OCI-LY7 (cell line): Measurements from ENCODE around the gene TPRG1. TPM values are rescaled to one million over a fixed set of nuclear protein-coding genes. Genes with fewer than 3 reads are reported as not detected.

Experiments used
- BruUV-seq: library from RNA; stranded (reverse); fragments of 400-500 nt; replicated peaks from 2 replicates; lab custom pipeline; 2021; lab: Mats Ljungman, UMichigan
- CTCF ChIA-PET: fragments of 300-600 bp; sonication (Branson Sonifier 250); formaldehyde crosslinking; loops from one replicate; lab custom pipeline; 2022; ENCODE audit warnings: antibody characterized with exemption; ENCODE audit not compliant: unreplicated experiment; lab: Charles Lee
- POLR2A ChIA-PET: fragments of 300-600 bp; sonication (Branson Sonifier 250); formaldehyde crosslinking; loops from one replicate; lab custom pipeline; 2022; ENCODE audit warnings: antibody characterized with exemption; lab: Charles Lee
- DNase-seq: peaks from one replicate; pipeline ENCODE4 v3.0.0-alpha.2; 2015; ENCODE audit warnings: low spot score
- H2AFZ ChIP-seq: fragments of 200-600 bp; sonication (generic), shearing (Covaris generic); 2 replicates; pipeline ENCODE4 v1.6.1; 2014; ENCODE audit warnings: mild to moderate bottlenecking, antibody characterized with exemption, low read length, moderate library complexity
- H3K27ac ChIP-seq: fragments of 200-600 bp; sonication (generic); 2 replicates; pipeline ENCODE4 v1.5.1; 2014; ENCODE audit warnings: mixed run types, low read depth, mild to moderate bottlenecking, moderate library complexity, low read length, inconsistent platforms; ENCODE audit not compliant: poor library complexity, severe bottlenecking
- H3K36me3 ChIP-seq: fragments of 200-600 bp; sonication (generic); 2 replicates; pipeline ENCODE4 v1.6.1; 2014; ENCODE audit warnings: mild to moderate bottlenecking, antibody characterized with exemption, low read length, moderate library complexity, mixed read lengths; ENCODE audit not compliant: insufficient read depth
- H3K4me1 ChIP-seq: fragments of 200-600 bp; sonication (generic); 2 replicates; pipeline ENCODE4 v1.5.1; 2014; ENCODE audit warnings: mild to moderate bottlenecking, low read length; ENCODE audit not compliant: insufficient read depth, poor library complexity, severe bottlenecking
- H3K4me2 ChIP-seq: fragments of 200-600 bp; sonication (generic); 2 replicates; pipeline ENCODE4 v1.6.1; 2014; ENCODE audit warnings: mild to moderate bottlenecking, low read length
- H3K4me3 ChIP-seq: fragments of 200-600 bp; sonication (generic); 2 replicates; pipeline ENCODE4 v1.5.1; 2014; ENCODE audit warnings: mild to moderate bottlenecking, low read depth, low read length; ENCODE audit not compliant: poor library complexity, severe bottlenecking
- H3K79me2 ChIP-seq: fragments of 200-600 bp; sonication (generic); 2 replicates; pipeline ENCODE4 v1.6.1; 2016; ENCODE audit warnings: low read depth, mild to moderate bottlenecking, low read length, moderate library complexity, mixed read lengths; ENCODE audit not compliant: insufficient read depth
- H3K9me2 ChIP-seq: fragments of 200-600 bp; sonication (generic); 2 replicates; pipeline ENCODE4 v1.6.1; 2016; ENCODE audit warnings: mild to moderate bottlenecking, low read length, mixed read lengths; ENCODE audit not compliant: insufficient read depth
- H3K9me3 ChIP-seq: fragments of 200-600 bp; sonication (generic); 2 replicates; pipeline ENCODE4 v1.6.1; 2014; ENCODE audit warnings: mild to moderate bottlenecking, mixed run types, low read length, mixed read lengths
- H4K20me1 ChIP-seq: fragments of 200-600 bp; sonication (generic); 2 replicates; pipeline ENCODE4 v1.6.1; 2014; ENCODE audit warnings: mild to moderate bottlenecking, antibody characterized with exemption, low read length, moderate library complexity, mixed read lengths; ENCODE audit not compliant: insufficient read depth
- EZH2phosphoT487 ChIP-seq: fragments of 200-600 bp; sonication (generic); IDR thresholded peaks from 2 replicates; pipeline ENCODE4 v1.6.1; 2018; ENCODE audit warnings: low read depth, borderline replicate concordance, mild to moderate bottlenecking, mixed run types, antibody characterized with exemption, low read length, moderate library complexity, mixed read lengths
- intact Hi-C: fragments of 100-400 bp; cut with micrococcal nuclease; formaldehyde crosslinking; loops from one replicate; pipeline ENCODE4 v1.10.0; 2022; ENCODE audit not compliant: unreplicated experiment
- total RNA-seq, 2 experiments: library from RNA; depleted of rRNA in 1 of 2; stranded (reverse); fragments of >200 nt in 1 of 2; shearing (Covaris generic) in 1 of 2; gene quantifications; 2 replicates each; pipeline ENCODE4 v1.2.3, GENCODE V29; 2014 to 2022
- TF ChIP-seq, protein P1 (sequence below): fragments of 200-600 bp; sonication (generic); conservative IDR thresholded peaks from 2 replicates; pipeline ENCODE4 v1.5.1; 2014; ENCODE audit warnings: mild to moderate bottlenecking, antibody characterized with exemption, low read length, moderate library complexity, mixed read lengths

The TPRG1 gene
- total RNA-seq, 2 experiments from 2014 or later: 0.92 TPM; not detected in 1

DNA sequence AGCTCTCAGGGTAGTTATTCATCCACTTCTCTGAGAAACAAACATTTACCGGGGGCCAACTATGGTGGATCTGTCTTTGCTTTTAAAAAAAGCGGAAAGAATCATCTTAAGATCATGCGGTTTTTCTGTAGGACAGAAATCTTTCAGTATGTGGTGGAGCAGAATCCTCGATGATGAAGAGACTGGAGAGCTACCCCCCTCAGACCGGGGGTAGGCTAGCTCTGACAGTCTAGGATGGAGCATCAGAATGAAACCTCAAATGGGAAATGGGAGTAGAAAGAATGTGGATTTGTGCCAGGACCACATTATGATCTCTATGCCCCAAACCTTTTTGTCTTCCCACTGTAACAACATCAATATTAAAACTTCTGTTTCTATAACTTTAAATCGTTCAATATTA lies 30.3 kb downstream of the TPRG1 start:
- no peak for TF ChIP-seq EZH2phosphoT487
- TF ChIP-seq, protein P1, sequence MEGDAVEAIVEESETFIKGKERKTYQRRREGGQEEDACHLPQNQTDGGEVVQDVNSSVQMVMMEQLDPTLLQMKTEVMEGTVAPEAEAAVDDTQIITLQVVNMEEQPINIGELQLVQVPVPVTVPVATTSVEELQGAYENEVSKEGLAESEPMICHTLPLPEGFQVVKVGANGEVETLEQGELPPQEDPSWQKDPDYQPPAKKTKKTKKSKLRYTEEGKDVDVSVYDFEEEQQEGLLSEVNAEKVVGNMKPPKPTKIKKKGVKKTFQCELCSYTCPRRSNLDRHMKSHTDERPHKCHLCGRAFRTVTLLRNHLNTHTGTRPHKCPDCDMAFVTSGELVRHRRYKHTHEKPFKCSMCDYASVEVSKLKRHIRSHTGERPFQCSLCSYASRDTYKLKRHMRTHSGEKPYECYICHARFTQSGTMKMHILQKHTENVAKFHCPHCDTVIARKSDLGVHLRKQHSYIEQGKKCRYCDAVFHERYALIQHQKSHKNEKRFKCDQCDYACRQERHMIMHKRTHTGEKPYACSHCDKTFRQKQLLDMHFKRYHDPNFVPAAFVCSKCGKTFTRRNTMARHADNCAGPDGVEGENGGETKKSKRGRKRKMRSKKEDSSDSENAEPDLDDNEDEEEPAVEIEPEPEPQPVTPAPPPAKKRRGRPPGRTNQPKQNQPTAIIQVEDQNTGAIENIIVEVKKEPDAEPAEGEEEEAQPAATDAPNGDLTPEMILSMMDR: no peak
- Histone ChIP-seq H3K4me3 (no peak overlapping the region), H3K9me3 (no peaks in the 10 kb centered on the region), H3K27ac (no peak overlapping the region), H2AFZ (no peak overlapping the region), H3K4me1 (no peaks in the 10 kb centered on the region), H4K20me1 (no peaks in the 10 kb centered on the region), H3K36me3 (no peaks in the 10 kb centered on the region), H3K79me2 (no peaks in the 10 kb centered on the region), H3K9me2 (no peaks in the 10 kb centered on the region), H3K4me2 (no peak overlapping the region)
- ChIA-PET CTCF (no interaction called here), POLR2A (interaction anchor here (0.6 to 0.7 kb wide), 2 partner anchors 99 to 319 kb away, joined by 3 read pairs; no protein-coding TSS in a partner anchor)
- BruUV-seq: no TSS peak
- intact Hi-C loops: no loop called here
- no peak for DNase-seq

DNA sequence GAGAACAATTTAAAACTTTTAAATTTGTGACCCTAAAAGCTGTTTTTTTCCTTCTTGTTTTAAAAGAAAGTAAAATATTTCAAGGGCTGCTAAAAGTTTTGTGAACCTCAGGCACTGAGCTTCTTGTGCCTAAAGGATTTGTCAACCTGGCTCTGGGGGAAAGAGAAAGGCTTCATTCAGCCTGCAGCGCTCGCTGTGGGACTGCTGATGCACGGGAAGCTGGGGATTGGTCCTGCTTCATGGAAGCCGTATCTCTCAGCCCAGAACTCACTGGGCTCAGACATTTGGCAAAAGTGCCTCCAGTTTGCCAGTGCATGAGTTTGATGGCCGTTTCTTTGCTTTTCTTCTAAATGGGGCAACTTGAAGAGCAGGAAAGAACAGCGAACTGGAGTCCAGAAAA lies 30.8 kb downstream of the TPRG1 start:
- Histone ChIP-seq H3K36me3 (no peaks in the 10 kb centered on the region), H4K20me1 (no peaks in the 10 kb centered on the region), H2AFZ (no peak overlapping the region), H3K9me3 (no peaks in the 10 kb centered on the region), H3K4me3 (no peak overlapping the region), H3K79me2 (no peaks in the 10 kb centered on the region), H3K9me2 (no peaks in the 10 kb centered on the region), H3K4me2 (no peak overlapping the region), H3K4me1 (no peaks in the 10 kb centered on the region), H3K27ac (no peak overlapping the region)
- BruUV-seq: no TSS peak
- intact Hi-C loops: no loop called here
- CTCF ChIA-PET: no interaction called here
- DNase-seq: no peak
- POLR2A ChIA-PET: interaction anchor here (0.6 to 0.7 kb wide), 2 partner anchors 98 to 320 kb away, joined by 3 read pairs; no protein-coding TSS in a partner anchor
- TF ChIP-seq, protein P1: no peak
- no peak for TF ChIP-seq EZH2phosphoT487

DNA sequence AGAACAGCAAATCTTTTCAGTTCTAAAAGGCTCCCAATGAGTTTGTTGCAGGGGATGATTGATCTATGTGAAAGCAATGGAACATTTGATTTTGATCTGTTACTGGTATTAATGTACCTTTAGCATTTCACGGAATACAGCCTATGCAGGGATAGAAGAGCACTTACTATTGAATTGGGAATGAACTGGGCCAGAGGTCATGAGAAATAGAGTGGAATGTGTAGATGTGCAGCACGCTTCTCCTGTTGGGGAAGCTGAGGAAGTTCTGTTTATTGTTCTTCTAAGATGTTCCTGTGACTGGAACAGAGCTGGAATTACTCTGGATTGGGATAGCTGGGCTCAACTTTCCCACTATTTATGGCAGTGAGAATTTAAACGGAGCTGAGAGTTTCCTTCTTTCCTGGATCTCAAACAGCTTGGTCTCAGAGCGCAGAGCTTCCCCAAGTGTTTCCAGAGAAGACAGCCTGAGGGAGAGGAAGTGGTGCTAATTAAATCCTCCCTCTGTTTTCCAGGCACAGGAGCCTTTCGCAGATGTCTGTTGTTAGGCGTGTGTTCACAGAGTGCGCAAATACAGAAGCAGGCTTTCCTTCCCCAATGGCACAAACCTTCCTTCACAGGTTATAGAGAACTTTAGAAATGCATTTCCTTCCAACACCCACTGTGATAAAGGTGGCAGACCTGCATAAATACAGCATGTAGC lies 32.5 kb downstream of the TPRG1 start:
- POLR2A ChIA-PET: no interaction called here
- Histone ChIP-seq H3K4me2 (no peak overlapping the region), H3K4me1 (no peaks in the 10 kb centered on the region), H3K9me2 (no peaks in the 10 kb centered on the region), H2AFZ (no peak overlapping the region), H3K9me3 (no peaks in the 10 kb centered on the region), H4K20me1 (no peaks in the 10 kb centered on the region), H3K36me3 (no peaks in the 10 kb centered on the region), H3K79me2 (no peaks in the 10 kb centered on the region), H3K4me3 (no peak overlapping the region), H3K27ac (no peak overlapping the region)
- TF ChIP-seq, protein P1: no peak
- no peak for TF ChIP-seq EZH2phosphoT487
- DNase-seq: no peak
- intact Hi-C loops: no loop called here
- BruUV-seq: no TSS peak
- CTCF ChIA-PET: no interaction called here
